Fibroblast of gingiva (primary cell): ENCODE results near the gene IGLL1.

Source experiments
- DNase-seq: peaks from one replicate; pipeline ENCODE4 v3.0.0-alpha.2; 2011; ENCODE audit warnings: low read depth

Gene IGLL1

DNA sequence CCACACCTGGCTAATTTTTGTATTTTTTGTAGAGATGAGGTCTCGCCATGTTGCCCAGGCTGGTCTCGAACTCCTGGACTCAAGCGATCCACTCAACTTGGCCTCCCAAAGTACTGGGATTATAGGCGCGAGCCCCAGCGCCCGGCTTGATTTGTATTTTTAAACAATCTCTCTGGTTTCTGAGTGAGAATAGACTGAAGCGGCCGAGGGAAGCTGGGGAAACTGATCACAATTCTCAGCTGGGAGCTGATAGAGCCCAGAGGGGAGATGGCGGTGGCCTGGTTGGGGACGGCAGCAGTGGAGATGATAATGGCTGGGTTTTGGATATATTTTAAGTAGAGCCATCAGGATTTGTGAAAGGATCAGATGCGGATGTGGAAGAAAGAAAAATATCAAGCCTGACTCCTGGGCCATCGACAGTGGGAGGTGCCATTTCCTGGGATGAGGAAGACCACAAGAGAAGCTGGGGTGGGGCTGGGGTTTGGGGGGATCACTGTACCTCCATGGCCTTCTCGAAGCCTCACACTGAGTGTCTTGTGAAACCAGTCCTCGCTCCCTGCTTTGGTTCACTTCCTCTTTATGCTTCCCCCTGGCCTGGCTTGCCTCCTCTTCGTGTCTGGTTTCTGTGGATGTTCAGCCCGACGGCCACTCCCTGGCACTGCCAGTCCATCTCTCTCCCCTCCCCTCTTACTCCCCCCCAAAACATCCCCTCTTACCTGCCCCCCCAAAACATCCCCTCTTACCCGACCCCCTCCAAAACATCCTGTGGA lies 51.9 kb downstream of the IGLL1 start:
- DNase-seq: no peak

DNA sequence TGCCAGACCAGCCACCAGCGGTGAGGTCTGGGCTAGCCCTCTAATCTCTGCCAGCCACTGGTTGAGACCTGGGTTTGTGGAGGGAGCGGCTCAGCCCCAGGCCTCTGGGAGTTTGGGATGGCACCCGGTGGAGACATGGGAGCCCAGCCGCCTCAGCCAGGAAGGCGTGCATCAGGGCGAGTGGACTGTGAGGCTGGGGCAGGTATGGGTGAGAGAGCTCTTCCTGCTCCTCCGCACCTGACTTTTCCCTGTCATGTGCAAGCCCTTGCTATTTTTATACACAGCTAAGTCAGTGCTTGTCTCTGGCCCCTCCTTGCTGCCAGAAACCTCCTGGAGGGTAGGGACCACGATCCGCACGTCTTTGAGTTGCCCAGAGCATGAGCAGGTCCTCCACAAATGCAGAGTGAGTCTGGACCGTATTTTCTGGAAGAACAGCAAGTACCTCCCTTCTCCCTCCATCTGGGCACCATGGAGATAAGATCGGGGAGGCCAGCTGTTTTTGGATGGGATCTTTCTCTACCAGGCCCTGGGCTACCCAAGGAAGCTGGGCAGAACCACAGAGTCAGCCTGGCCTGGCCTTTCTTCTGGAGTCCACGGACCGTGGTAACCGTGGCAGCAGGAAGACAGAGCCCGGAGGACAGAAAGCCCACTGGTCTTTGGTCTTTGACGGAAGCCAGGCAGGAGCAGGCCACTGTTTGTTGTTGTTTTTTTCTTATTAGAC lies 53.3 kb downstream of the IGLL1 start:
- DNase-seq: no peak

DNA sequence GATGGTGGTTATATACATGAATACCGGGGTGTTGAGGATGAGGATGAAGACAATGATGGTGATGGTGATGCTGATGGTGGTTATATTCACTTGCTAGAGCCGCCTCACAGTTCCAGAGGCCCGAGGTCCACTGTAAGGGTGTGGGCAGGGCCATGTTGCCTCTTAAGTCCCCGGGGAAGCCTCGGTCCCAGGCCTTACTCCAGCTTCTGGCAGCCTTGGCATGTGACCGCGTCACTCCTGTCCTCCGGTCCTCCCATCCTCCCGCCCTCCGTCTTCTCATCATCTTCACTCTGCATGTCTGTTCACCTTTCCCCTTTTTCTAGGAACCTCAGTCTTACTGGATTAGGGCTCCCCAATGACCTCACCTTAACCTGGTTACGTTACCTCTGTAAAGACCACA lies 54.6 kb downstream of the IGLL1 start:
- no peak for DNase-seq

DNA sequence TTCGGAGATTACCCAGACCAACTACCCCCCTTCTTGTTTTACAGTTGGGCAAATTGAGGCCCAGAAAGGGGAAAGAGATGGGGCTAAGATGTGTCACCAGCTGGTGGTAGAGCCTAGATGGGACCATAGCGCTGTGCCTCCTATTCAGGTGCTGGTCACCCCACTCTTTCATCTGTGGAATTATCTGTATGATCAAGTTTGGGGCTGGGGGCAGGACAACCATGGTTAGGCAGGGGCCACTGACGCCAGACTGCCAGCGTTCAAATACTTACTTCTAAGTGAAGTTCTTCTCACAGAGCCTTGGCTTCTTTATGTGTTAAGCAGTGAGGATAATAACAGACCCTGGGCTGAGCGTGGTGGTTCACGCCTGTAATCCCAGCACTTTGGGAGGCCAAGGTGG lies 55.9 kb downstream of the IGLL1 start:
- no peak for DNase-seq

DNA sequence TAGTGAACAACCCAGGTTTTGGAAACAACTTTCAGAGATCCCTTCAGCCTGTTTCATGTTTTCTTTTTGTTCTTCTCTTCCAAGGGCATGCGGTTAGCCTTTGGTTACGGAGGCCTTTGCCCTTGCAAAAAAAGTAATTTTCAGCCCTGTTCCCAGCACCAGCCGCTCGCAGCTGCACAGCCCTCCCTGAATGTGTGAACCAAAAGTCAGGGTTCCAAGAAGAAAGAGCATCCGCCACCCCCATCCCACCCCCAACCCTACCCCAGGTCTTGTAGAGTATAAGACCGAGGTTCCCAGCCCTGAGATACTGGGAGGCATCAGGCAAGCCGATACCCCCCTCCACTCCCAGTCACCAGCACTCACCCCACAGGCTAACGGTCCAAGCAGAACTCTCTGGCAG lies 56.4 kb downstream of the IGLL1 start:
- DNase-seq: no peak
